GM12878 (cell line): ENCODE measurements around the gene XPNPEP2. TPM values are rescaled to one million over a fixed set of nuclear protein-coding genes. Genes with fewer than 3 reads are reported as not detected.

Experiments used
- ATAC-seq: fragments of 200-7000 bp; cut with Tn5 transposase; 3 replicates; pipeline ENCODE4 v1.9.1; 2020; ENCODE audit warnings: mild to moderate bottlenecking, moderate library complexity
- BruUV-seq: library from RNA; stranded (reverse); fragments of 400-500 nt; replicated peaks from 2 replicates; lab custom pipeline; 2021; lab: Mats Ljungman, UMichigan
- CTCF ChIA-PET: fragments of 300-600 bp; sonication (Branson Sonifier 250); formaldehyde crosslinking; extraction: SDS; loops from one replicate; lab custom pipeline; 2021; ENCODE audit warnings: inconsistent platforms; lab: Yijun Ruan, JAX
- POLR2A ChIA-PET: fragments of 350-600 bp; formaldehyde crosslinking; extraction: SDS; loops from one replicate; lab custom pipeline; 2021; ENCODE audit warnings: inconsistent platforms; lab: Charles Lee
- RAD21 ChIA-PET: fragments of 300-600 bp; sonication (Branson Sonifier 250); formaldehyde crosslinking; loops from one replicate; lab custom pipeline; 2023; ENCODE audit warnings: antibody characterized with exemption; ENCODE audit not compliant: unreplicated experiment; lab: Charles Lee
- SMC1A ChIA-PET: fragments of 300-600 bp; sonication (Branson Sonifier 250); formaldehyde crosslinking; loops from one replicate; lab custom pipeline; 2023; ENCODE audit not compliant: unreplicated experiment, uncharacterized antibody; lab: Charles Lee
- DNase-seq: peaks from one replicate; pipeline ENCODE4 v3.0.0-alpha.2; 2011; ENCODE audit warnings: low read depth, low spot score
- FAIRE-seq: peaks from 3 replicates; lab custom pipeline; 2011; peaks lifted over from hg19 to GRCh38; lab: Jason Lieb, UNC
- H2AFZ ChIP-seq: 2 replicates; pipeline ENCODE4 v1.6.0; 2011; ENCODE audit warnings: low read depth, low read length, control low read depth; ENCODE audit not compliant: control insufficient read depth
- H3K27ac ChIP-seq: 2 replicates; pipeline ENCODE4 v1.5.1; 2011; ENCODE audit warnings: control low read depth; ENCODE audit not compliant: control insufficient read depth, insufficient read depth
- H3K27me3 ChIP-seq, 2 experiments: replicated peaks in 1 of 2; 2 replicates each; pipeline versions ENCODE4 v1.6.0 to v1.6.1; 2011; ENCODE audit warnings: low read length in 1 of 2; ENCODE audit not compliant: control insufficient read depth in 2 of 2, insufficient read depth in 2 of 2
- H3K36me3 ChIP-seq, 2 experiments: 2 replicates each; pipeline ENCODE4 v1.5.1; 2011; ENCODE audit warnings: low read length in 1 of 2; ENCODE audit not compliant: control insufficient read depth in 2 of 2, insufficient read depth in 2 of 2
- H3K4me1 ChIP-seq: 2 replicates; pipeline ENCODE4 v1.6.1; 2011; ENCODE audit warnings: mild to moderate bottlenecking, low read length, moderate library complexity, mixed read lengths; ENCODE audit not compliant: control insufficient read depth, insufficient read depth
- H3K4me2 ChIP-seq: 2 replicates; pipeline ENCODE4 v1.6.0; 2011; ENCODE audit warnings: control low read depth; ENCODE audit not compliant: control insufficient read depth, insufficient read depth
- H3K4me3 ChIP-seq: fragments of 200-600 bp; sonication (generic); 2 replicates; pipeline ENCODE4 v1.5.1; 2016
- H3K79me2 ChIP-seq: 2 replicates; pipeline ENCODE4 v1.6.0; 2011; ENCODE audit warnings: low read length; ENCODE audit not compliant: control insufficient read depth, insufficient read depth
- H3K9ac ChIP-seq: 2 replicates; pipeline ENCODE4 v1.8.0; 2011; ENCODE audit warnings: low read length, control low read depth, mixed read lengths; ENCODE audit not compliant: control insufficient read depth, insufficient read depth
- H3K9me3 ChIP-seq: replicated peaks from 3 replicates; pipeline ENCODE4 v1.5.1; 2011; ENCODE audit warnings: mild to moderate bottlenecking, low read length; ENCODE audit not compliant: control insufficient read depth, insufficient read depth
- H4K20me1 ChIP-seq: 2 replicates; pipeline ENCODE4 v1.6.0; 2011; ENCODE audit not compliant: control insufficient read depth, insufficient read depth
- ASH2L ChIP-seq: fragments of 300-600, 200-600 bp; sonication (generic); IDR thresholded peaks from 2 replicates; pipeline ENCODE4 v1.6.1; 2017; ENCODE audit warnings: low read depth, mild to moderate bottlenecking, borderline replicate concordance
- ATF2 ChIP-seq: IDR thresholded peaks from 2 replicates; pipeline ENCODE4 v1.6.1; 2012; ENCODE audit warnings: low read length, inconsistent platforms
- CUX1 ChIP-seq: IDR thresholded peaks from 2 replicates; pipeline ENCODE4 v1.6.1; 2012; ENCODE audit warnings: improper control_type of control experiment, low read depth, low read length; ENCODE audit not compliant: insufficient replicate concordance
- EZH2 ChIP-seq: IDR thresholded peaks from 2 replicates; pipeline ENCODE4 v1.6.1; 2012; ENCODE audit warnings: low read depth, mild to moderate bottlenecking, control low read depth, inconsistent platforms, low read length, borderline replicate concordance; ENCODE audit not compliant: control insufficient read depth
- IRF3 ChIP-seq: fragments of 450-650 bp; IDR thresholded peaks from 2 replicates; pipeline ENCODE4 v1.6.1; 2014; ENCODE audit warnings: mild to moderate bottlenecking
- MLLT1 ChIP-seq: fragments of 450-650 bp; IDR thresholded peaks from 2 replicates; pipeline ENCODE4 v1.6.1; 2016; ENCODE audit warnings: mild to moderate bottlenecking
- RELA ChIP-seq: fragments of 450-650 bp; IDR thresholded peaks from 2 replicates; pipeline ENCODE4 v1.8.0; 2014; ENCODE audit warnings: borderline replicate concordance; ENCODE audit not compliant: partially characterized antibody
- SMC3 ChIP-seq: IDR thresholded peaks from 2 replicates; pipeline ENCODE4 v1.6.1; 2011; ENCODE audit warnings: low read length, improper control_type of control experiment, borderline replicate concordance
- ZNF687 ChIP-seq: fragments of 450-650 bp; IDR thresholded peaks from 2 replicates; pipeline ENCODE4 v1.6.1; 2017; ENCODE audit warnings: mild to moderate bottlenecking, moderate library complexity
- WGBS: methylation state at CpG from one replicate; pipeline ENCODE4 v1.1.6; 2016; ENCODE audit warnings: low lambda C conversion rate; ENCODE audit not compliant: insufficient replicate concordance, insufficient coverage; ENCODE audit errors: missing lambda C conversion rate; 5-methylcytosine and 5-hydroxymethylcytosine counted together
- in situ Hi-C: fragments of 300-500 bp; cut with MboI; formaldehyde crosslinking; loops from 9 replicates; pipeline ENCODE4 v1.14.3; 2018; ENCODE audit warnings: mixed read lengths
- intact Hi-C: fragments of 100-400 bp; cut with micrococcal nuclease; formaldehyde crosslinking; loops from one replicate; pipeline ENCODE4 v1.14.2; 2022; ENCODE audit not compliant: unreplicated experiment
- polyA plus RNA-seq, 11 experiments: library from polyadenylated mRNA; depleted of rRNA in 4 of 11; unstranded in 6 of 11; stranded (reverse) in 5 of 11; fragments of >200 nt; fragmentation: Nextera tagmentation in 4 of 11; fragmentation: Illumina TruSeq in 1 of 11; extraction: Ambion mirVana in 4 of 11; extraction: Trizol in 1 of 11; gene quantifications; 1 replicate in 1 of 11; 2 replicates in 10 of 11; pipeline versions ENCODE4 v1.2.1 to v1.2.3, GENCODE V29; 2011 to 2016; ENCODE audit warnings: inconsistent platforms in 2 of 11, missing spikeins in 2 of 11, low read depth in 1 of 11
- total RNA-seq, 4 experiments: library from RNA; depleted of rRNA in 3 of 4; stranded (reverse); fragments of >200 nt in 3 of 4; fragmentation: Illumina TruSeq in 1 of 4; extraction: Trizol in 1 of 4; gene quantifications; 2 replicates each; pipeline versions ENCODE4 v1.2.1 to v1.2.3, GENCODE V29; 2013 to 2021

Gene XPNPEP2
- total and polyA plus RNA-seq, 10 of the 15 experiments (the other 5 are each of a cell fraction or from before 2014, with no cell fraction given) = 0.04 to 0.37 (median 0.15) TPM

- H3K36me3 ChIP-seq = no peaks in the 10 kb centered on the region
- intact Hi-C loops (no loop called here), in situ Hi-C loops (no loop called here)
- H3K4me1 ChIP-seq = no peaks in the 10 kb centered on the region
- no peaks in the 10 kb centered on the region; a peak in 1 of 4 replicates for H3K27me3 ChIP-seq
- no peaks in the 10 kb centered on the region for H4K20me1 ChIP-seq
- no peak overlapping the region for H3K9ac ChIP-seq
- ChIA-PET RAD21 (no interaction called here), POLR2A (no interaction called here), CTCF (interaction anchor here (2.3 kb wide), 1 partner anchor 147 kb away, joined by 7 read pairs; no protein-coding TSS in a partner anchor), SMC1A (interaction anchor here (1.0 to 4.1 kb wide), 2 partner anchors 22 to 72 kb away, joined by 3 to 16 read pairs; no protein-coding TSS in a partner anchor)
- no peak overlapping the region for H2AFZ ChIP-seq
- H3K9me3 ChIP-seq = no peaks in the 10 kb centered on the region
- no peaks in the 10 kb centered on the region for H3K79me2 ChIP-seq
- BruUV-seq = no TSS peak
- H3K27ac ChIP-seq = no peak overlapping the region
- H3K4me3 ChIP-seq = no peak overlapping the region
- ATAC-seq (no peak), DNase-seq (no peak), FAIRE-seq (no peak)
- WGBS = 37% methylated on average over 8 of the region's 8 CpGs
- no peak overlapping the region for H3K4me2 ChIP-seq
- TF ChIP-seq ZNF687 = no peak
- no peak for TF ChIP-seq SMC3
- TF ChIP-seq CUX1 = no peak
- no peak for TF ChIP-seq ATF2
- no peak for TF ChIP-seq IRF3
- TF ChIP-seq RELA = no peak
- TF ChIP-seq ASH2L = no peak
- TF ChIP-seq MLLT1 = no peak
- no peak for TF ChIP-seq EZH2
These were observed 12.2 kb downstream of the XPNPEP2 start for GRCh38 chrX:129750971-129751370.
